ENCODE results near the gene ARL13B.

GRCh38 chr3:94012185-94012584, 32.2 kb downstream of the ARL13B start:
- TF ChIP-seq, protein P1, sequence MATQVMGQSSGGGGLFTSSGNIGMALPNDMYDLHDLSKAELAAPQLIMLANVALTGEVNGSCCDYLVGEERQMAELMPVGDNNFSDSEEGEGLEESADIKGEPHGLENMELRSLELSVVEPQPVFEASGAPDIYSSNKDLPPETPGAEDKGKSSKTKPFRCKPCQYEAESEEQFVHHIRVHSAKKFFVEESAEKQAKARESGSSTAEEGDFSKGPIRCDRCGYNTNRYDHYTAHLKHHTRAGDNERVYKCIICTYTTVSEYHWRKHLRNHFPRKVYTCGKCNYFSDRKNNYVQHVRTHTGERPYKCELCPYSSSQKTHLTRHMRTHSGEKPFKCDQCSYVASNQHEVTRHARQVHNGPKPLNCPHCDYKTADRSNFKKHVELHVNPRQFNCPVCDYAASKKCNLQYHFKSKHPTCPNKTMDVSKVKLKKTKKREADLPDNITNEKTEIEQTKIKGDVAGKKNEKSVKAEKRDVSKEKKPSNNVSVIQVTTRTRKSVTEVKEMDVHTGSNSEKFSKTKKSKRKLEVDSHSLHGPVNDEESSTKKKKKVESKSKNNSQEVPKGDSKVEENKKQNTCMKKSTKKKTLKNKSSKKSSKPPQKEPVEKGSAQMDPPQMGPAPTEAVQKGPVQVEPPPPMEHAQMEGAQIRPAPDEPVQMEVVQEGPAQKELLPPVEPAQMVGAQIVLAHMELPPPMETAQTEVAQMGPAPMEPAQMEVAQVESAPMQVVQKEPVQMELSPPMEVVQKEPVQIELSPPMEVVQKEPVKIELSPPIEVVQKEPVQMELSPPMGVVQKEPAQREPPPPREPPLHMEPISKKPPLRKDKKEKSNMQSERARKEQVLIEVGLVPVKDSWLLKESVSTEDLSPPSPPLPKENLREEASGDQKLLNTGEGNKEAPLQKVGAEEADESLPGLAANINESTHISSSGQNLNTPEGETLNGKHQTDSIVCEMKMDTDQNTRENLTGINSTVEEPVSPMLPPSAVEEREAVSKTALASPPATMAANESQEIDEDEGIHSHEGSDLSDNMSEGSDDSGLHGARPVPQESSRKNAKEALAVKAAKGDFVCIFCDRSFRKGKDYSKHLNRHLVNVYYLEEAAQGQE (IDR thresholded peaks at IDR 0.05; ENCODE audit: insufficient read depth in 1 of 2, low read depth in 2 of 2, low read length in 2 of 2) = no peak
- no peak for TF ChIP-seq POLR2AphosphoS5 (IDR thresholded peaks at IDR 0.05; ENCODE audit: low read depth, low read length)
- no peak for TF ChIP-seq TAF1 (IDR thresholded peaks at IDR 0.05; ENCODE audit: borderline replicate concordance, insufficient read depth, low read length)
